ENCODE results near the gene FAM219A. TPM values are rescaled to one million over a fixed set of nuclear protein-coding genes. Genes with fewer than 3 reads are reported as not detected.
"Not testable (repeated sequence)": the region's sequence is repeated elsewhere in the genome, so short reads cannot be mapped to it uniquely, and the experiment has no call there.

FAM219A gene
- total RNA-seq, 1 experiment from 2014 or later: 3.7 TPM

DNA sequence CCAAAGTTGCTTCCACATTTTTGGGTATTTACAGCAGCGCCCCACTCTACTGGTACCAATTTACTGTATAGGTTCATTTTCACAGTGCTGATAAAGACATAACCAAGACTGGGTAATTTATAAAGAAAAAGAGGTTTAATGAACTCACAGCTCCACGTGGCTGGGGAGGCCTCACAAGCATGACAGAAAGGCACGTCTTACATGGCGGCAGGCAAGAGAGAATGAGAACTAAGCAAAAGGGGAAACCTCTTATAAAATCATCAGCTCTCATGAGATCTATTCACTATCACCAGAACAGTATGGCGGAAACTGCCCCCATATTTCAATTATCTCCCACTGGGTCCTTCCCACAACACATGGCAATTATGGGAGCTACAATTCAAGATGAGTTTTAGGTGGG lies 89.6 kb downstream of the FAM219A start:
- H3K27me3 ChIP-seq (ENCODE audit: low read length); H3K9ac ChIP-seq (ENCODE audit: low read length); H3K9me2 ChIP-seq (replicated peaks; ENCODE audit: insufficient read depth, low read length); H3K4me1 ChIP-seq (ENCODE audit: low read length); DNase-seq; H3K4me3 ChIP-seq (ENCODE audit: low read length); H3K27ac ChIP-seq (ENCODE audit: low read length); H3K79me2 ChIP-seq (ENCODE audit: low read length); H3K4me2 ChIP-seq (ENCODE audit: low read depth, low read length, poor library complexity, severe bottlenecking); H2AFZ ChIP-seq (ENCODE audit: low read length); H4K20me1 ChIP-seq (ENCODE audit: insufficient read depth, low read depth, low read length); H3K9me3 ChIP-seq (ENCODE audit: low read length); H3K36me3 ChIP-seq (ENCODE audit: insufficient read depth, low read length): not testable (repeated sequence)

- DNase-seq; H3K9me3 ChIP-seq (ENCODE audit: low read length); H3K4me3 ChIP-seq (ENCODE audit: low read length); H3K4me2 ChIP-seq (ENCODE audit: low read depth, low read length, poor library complexity, severe bottlenecking); H2AFZ ChIP-seq (ENCODE audit: low read length); H3K27me3 ChIP-seq (ENCODE audit: low read length); H3K36me3 ChIP-seq (ENCODE audit: insufficient read depth, low read length); H3K9ac ChIP-seq (ENCODE audit: low read length); H3K27ac ChIP-seq (ENCODE audit: low read length); H4K20me1 ChIP-seq (ENCODE audit: insufficient read depth, low read depth, low read length); H3K4me1 ChIP-seq (ENCODE audit: low read length); H3K9me2 ChIP-seq (replicated peaks; ENCODE audit: insufficient read depth, low read length); H3K79me2 ChIP-seq (ENCODE audit: low read length): not testable (repeated sequence)
Measured at GRCh38 chr9:34367751-34368410, 90.5 kb downstream of the FAM219A start.

DNA sequence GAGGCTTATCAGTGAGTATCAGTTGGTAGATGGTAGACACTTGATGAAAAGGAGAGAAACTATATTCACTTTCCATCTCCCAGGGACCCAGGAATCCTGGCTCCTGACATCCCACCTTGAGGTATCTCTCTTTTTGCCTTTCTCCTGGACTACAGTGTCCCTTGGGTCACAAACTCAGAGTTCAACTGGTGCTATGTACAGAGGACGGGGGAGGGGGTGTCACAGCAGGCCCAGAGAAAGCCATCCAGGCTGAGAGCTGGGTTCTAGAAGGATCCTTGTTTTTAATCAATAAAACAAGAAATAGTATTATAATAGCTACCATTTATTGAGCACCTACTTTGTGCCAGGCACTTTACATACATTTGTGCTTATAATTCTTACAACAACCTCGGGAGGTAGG lies 92.0 kb downstream of the FAM219A start:
- Histone ChIP-seq H4K20me1 (ENCODE audit: insufficient read depth, low read depth, low read length) (no peaks in the 10 kb centered on the region), H3K9me3 (ENCODE audit: low read length) (no peaks in the 10 kb centered on the region), H3K27me3 (ENCODE audit: low read length) (no peaks in the 10 kb centered on the region), H3K79me2 (ENCODE audit: low read length) (no peaks in the 10 kb centered on the region), H3K36me3 (ENCODE audit: insufficient read depth, low read length) (no peaks in the 10 kb centered on the region), H3K9ac (ENCODE audit: low read length) (no peak overlapping the region), H2AFZ (ENCODE audit: low read length) (no peak overlapping the region), H3K4me1 (ENCODE audit: low read length) (no peaks in the 10 kb centered on the region), H3K9me2 (replicated peaks; ENCODE audit: insufficient read depth, low read length) (no peaks in the 10 kb centered on the region), H3K4me3 (ENCODE audit: low read length) (no peak overlapping the region), H3K27ac (ENCODE audit: low read length) (no peak overlapping the region), H3K4me2 (ENCODE audit: low read depth, low read length, poor library complexity, severe bottlenecking) (no peak overlapping the region)
- no peak for DNase-seq

- H3K9ac ChIP-seq (ENCODE audit: low read length): no peak overlapping the region
- H3K9me3 ChIP-seq (ENCODE audit: low read length): no peaks in the 10 kb centered on the region
- H3K27ac ChIP-seq (ENCODE audit: low read length): no peak overlapping the region
- H3K4me2 ChIP-seq (ENCODE audit: low read depth, low read length, poor library complexity, severe bottlenecking): no peak overlapping the region
- no peaks in the 10 kb centered on the region for H3K4me1 ChIP-seq (ENCODE audit: low read length)
- H4K20me1 ChIP-seq (ENCODE audit: insufficient read depth, low read depth, low read length): no peaks in the 10 kb centered on the region
- no peaks in the 10 kb centered on the region for H3K79me2 ChIP-seq (ENCODE audit: low read length)
- no peaks in the 10 kb centered on the region for H3K27me3 ChIP-seq (ENCODE audit: low read length)
- H3K36me3 ChIP-seq (ENCODE audit: insufficient read depth, low read length): no peaks in the 10 kb centered on the region
- H2AFZ ChIP-seq (ENCODE audit: low read length): no peak overlapping the region
- H3K9me2 ChIP-seq (replicated peaks; ENCODE audit: insufficient read depth, low read length): no peaks in the 10 kb centered on the region
- H3K4me3 ChIP-seq (ENCODE audit: low read length): no peak overlapping the region
- no peak for DNase-seq
Measured at GRCh38 chr9:34365282-34365681, 93.1 kb downstream of the FAM219A start.

DNA sequence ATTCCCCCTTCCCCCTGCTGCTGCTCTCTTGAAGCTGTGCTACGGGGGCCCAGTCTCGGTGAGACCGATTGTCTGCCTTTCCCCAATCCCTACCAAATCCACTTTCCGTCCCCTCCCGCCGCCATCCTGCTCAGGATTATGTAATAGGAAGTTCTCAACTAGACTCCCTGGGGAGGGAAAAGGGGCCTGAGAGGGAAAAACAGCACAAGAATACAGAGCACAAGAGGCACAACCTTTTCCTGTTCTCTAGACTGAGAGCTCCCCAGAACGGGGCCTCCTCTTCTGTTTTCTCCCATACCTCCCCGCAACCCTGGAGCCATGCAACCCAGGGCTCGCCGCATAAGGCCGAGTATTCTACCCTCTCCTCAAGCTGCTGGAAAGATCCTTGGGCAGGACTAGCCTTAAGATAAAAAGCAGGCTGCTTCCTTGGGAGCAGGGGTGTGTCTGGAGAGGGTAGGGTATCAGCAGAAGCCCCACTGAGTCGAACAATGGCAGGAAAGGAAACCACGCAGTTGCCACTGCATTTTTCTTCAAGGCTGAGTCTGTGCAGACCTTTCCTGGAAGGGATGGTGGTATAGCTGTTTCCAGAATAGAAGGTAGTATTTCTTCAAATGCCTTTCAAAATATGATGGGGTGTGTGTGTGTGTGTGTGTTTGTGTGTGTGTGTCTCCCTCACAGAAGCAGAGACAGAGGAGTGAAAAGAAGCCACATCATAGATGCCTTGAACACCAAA lies 94.6 kb downstream of the FAM219A start:
- Histone ChIP-seq H3K4me2 (ENCODE audit: low read depth, low read length, poor library complexity, severe bottlenecking) (no peak overlapping the region), H3K4me1 (ENCODE audit: low read length) (no peaks in the 10 kb centered on the region), H3K27me3 (ENCODE audit: low read length) (no peaks in the 10 kb centered on the region), H3K9me2 (replicated peaks; ENCODE audit: insufficient read depth, low read length) (no peaks in the 10 kb centered on the region), H3K27ac (ENCODE audit: low read length) (no peak overlapping the region), H3K79me2 (ENCODE audit: low read length) (no peaks in the 10 kb centered on the region), H4K20me1 (ENCODE audit: insufficient read depth, low read depth, low read length) (no peaks in the 10 kb centered on the region), H2AFZ (ENCODE audit: low read length) (no peak overlapping the region), H3K4me3 (ENCODE audit: low read length) (no peak overlapping the region), H3K36me3 (ENCODE audit: insufficient read depth, low read length) (no peaks in the 10 kb centered on the region), H3K9ac (ENCODE audit: low read length) (no peak overlapping the region), H3K9me3 (ENCODE audit: low read length) (no peaks in the 10 kb centered on the region)
- DNase-seq: no peak

DNA sequence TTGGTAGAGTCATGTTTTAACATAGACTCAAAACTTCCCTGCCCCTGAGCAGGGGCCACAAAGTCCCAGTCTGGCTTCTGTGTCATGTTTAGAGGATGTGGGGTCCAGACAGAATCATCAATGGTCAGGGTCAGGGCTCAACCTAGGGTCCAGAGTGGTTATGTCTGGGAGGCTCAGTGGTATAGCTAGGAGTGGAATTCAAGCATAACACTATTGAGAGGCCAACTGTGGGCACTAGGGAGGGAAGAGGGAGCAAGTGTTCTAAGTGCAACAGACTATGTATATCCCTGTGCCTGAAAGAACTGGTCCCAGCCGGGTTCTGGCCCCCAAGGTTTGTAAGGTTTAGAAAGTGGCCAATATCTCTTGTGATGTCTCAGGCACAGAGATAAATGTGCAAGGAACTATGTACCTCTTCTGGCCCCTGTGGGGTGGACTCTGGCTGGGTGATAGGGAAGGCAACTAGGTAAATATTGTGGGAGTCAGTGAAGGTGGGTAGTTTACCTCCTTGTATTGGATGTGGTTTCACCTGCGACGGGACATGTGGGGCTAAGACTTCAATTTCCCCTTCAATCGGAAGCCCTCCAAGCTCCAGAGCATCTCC lies 95.7 kb downstream of the FAM219A start:
- no peaks in the 10 kb centered on the region for H3K4me1 ChIP-seq (ENCODE audit: low read length)
- no peaks in the 10 kb centered on the region for H4K20me1 ChIP-seq (ENCODE audit: insufficient read depth, low read depth, low read length)
- no peak overlapping the region for H3K9ac ChIP-seq (ENCODE audit: low read length)
- H3K36me3 ChIP-seq (ENCODE audit: insufficient read depth, low read length): no peaks in the 10 kb centered on the region
- no peak overlapping the region for H3K4me2 ChIP-seq (ENCODE audit: low read depth, low read length, poor library complexity, severe bottlenecking)
- H2AFZ ChIP-seq (ENCODE audit: low read length): no peak overlapping the region
- no peak for DNase-seq
- no peaks in the 10 kb centered on the region for H3K79me2 ChIP-seq (ENCODE audit: low read length)
- no peaks in the 10 kb centered on the region for H3K9me3 ChIP-seq (ENCODE audit: low read length)
- no peak overlapping the region for H3K27ac ChIP-seq (ENCODE audit: low read length)
- H3K4me3 ChIP-seq (ENCODE audit: low read length): no peak overlapping the region
- H3K27me3 ChIP-seq (ENCODE audit: low read length): no peaks in the 10 kb centered on the region
- H3K9me2 ChIP-seq (replicated peaks; ENCODE audit: insufficient read depth, low read length): no peaks in the 10 kb centered on the region

DNA sequence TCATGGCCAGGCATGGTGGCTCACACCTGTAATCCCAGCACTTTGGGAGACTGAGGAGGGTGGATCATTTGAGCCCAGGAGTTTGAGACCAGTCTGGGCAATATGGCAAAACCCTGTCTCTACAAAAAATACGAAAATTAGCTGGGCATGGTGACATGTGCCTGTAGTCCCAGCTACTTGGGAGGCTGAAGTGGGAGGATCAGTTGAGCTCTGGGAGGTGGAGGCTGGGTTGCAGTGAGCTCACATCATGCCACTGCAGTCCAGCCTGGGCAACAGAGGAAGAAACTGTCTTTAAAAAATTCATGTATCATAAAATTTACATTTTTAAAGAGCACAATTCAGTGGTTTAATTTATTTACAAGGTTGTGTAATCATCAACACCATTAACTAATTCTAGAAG lies 105.4 kb downstream of the FAM219A start:
- not testable (repeated sequence) for H3K36me3 ChIP-seq (ENCODE audit: insufficient read depth, low read length); H3K27me3 ChIP-seq (ENCODE audit: low read length); H4K20me1 ChIP-seq (ENCODE audit: insufficient read depth, low read depth, low read length); H3K27ac ChIP-seq (ENCODE audit: low read length); H3K4me1 ChIP-seq (ENCODE audit: low read length); DNase-seq; H3K9me2 ChIP-seq (replicated peaks; ENCODE audit: insufficient read depth, low read length); H3K4me3 ChIP-seq (ENCODE audit: low read length); H3K9me3 ChIP-seq (ENCODE audit: low read length); H3K9ac ChIP-seq (ENCODE audit: low read length); H2AFZ ChIP-seq (ENCODE audit: low read length); H3K4me2 ChIP-seq (ENCODE audit: low read depth, low read length, poor library complexity, severe bottlenecking); H3K79me2 ChIP-seq (ENCODE audit: low read length)

- H3K36me3 ChIP-seq (ENCODE audit: insufficient read depth, low read length); H3K4me2 ChIP-seq (ENCODE audit: low read depth, low read length, poor library complexity, severe bottlenecking); DNase-seq; H3K79me2 ChIP-seq (ENCODE audit: low read length); H3K27me3 ChIP-seq (ENCODE audit: low read length); H4K20me1 ChIP-seq (ENCODE audit: insufficient read depth, low read depth, low read length); H3K9ac ChIP-seq (ENCODE audit: low read length); H3K9me3 ChIP-seq (ENCODE audit: low read length); H3K4me3 ChIP-seq (ENCODE audit: low read length); H3K27ac ChIP-seq (ENCODE audit: low read length); H3K4me1 ChIP-seq (ENCODE audit: low read length); H2AFZ ChIP-seq (ENCODE audit: low read length); H3K9me2 ChIP-seq (replicated peaks; ENCODE audit: insufficient read depth, low read length): not testable (repeated sequence)
Measured at GRCh38 chr9:34352122-34352652, 106.2 kb downstream of the FAM219A start.

Data from Karpas-422 (cell line).